ENCODE measurements around the gene PALB2. TPM values are rescaled to one million over a fixed set of nuclear protein-coding genes. Genes with fewer than 3 reads are reported as not detected.
A peak's percentile ranks its signal among the peaks of the same experiment; 100 is the strongest.
"Not testable (repeated sequence)": the region's sequence is repeated elsewhere in the genome, so short reads cannot be mapped to it uniquely, and the experiment has no call there.

PALB2 gene
- total RNA-seq, 1 donor from 2014 or later = 9.5 TPM

DNA sequence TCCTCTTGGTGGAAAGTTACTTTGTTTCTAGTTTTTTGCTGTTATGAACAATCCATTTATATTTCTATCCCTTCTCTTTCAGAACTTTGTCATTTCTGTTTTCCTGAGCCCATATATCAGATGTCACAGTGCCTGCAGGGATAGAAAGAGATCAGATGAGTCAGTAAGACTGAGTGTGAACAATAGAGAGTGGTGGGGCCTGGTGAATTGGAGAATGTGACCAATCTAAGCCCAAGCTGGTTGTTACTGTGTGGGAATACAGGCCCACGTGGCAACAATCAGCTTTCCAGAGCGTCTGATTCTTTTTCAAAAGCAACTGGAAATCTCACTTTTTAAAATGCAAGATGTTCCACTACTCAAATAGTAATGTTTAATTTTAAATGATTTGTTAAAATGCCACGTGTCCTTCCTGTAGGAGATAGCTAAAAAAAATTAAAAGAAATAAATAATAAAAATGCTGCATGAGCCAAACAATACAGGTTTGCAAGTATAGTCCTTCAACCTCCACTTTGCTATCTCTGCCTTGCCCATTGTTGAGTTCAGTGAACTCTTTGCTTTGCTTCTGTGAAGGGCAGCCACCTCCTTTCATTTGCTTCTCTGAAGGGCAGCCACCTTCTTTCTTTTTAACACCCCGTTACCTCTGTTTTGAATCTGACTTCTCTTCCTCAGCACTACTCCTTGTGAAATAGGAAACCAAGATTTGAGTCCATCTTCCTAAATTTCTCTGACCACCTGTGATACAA, 9.7 kb upstream of the PALB2 start:
- no peak for DNase-seq (ENCODE audit: extremely low read depth, low read depth, low spot score)

DNA sequence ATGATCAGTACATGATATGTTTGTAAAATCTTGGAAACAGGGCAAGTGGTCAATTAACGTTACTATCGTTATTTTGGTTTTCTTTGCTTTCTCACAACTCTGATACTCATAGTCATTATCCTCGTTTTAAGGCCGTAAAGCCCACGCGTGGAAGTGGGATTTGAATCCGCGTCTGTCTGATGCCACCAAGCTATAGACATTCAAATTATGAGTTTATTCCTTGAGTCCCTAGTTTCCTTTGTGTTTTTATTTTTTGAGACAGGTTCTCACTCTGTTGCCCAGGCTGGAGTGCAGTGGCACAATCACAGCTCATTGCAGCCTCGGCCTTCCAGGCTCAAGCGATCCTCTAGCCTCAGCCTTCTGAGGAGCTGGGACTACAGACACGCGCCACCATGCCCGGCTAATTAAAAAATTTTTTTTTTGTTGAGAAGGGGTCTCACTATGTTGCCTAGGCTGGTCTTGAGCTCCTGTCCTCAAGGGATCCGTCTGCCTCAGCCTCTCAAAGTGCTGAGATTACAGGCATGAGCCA, 1.2 kb upstream of the PALB2 start:
- no peak for DNase-seq (ENCODE audit: extremely low read depth, low read depth, low spot score)

DNA sequence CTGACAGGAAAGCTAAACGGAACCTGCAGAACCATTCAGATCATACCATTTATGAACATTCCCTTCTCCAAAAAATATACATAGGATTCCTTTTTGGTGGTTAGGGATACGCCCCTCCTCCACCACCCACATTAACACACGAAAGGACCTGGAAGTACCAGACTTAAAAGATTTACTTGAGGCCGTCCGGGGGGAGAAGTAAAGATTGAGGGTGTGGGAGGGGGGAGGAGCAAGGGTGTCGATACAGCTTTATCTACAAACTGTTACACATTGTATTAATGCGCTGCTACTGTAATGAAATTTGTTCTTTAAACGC, 537 bp downstream of the PALB2 start:
- DNase-seq (ENCODE audit: extremely low read depth, low read depth, low spot score) = no peak

DNA sequence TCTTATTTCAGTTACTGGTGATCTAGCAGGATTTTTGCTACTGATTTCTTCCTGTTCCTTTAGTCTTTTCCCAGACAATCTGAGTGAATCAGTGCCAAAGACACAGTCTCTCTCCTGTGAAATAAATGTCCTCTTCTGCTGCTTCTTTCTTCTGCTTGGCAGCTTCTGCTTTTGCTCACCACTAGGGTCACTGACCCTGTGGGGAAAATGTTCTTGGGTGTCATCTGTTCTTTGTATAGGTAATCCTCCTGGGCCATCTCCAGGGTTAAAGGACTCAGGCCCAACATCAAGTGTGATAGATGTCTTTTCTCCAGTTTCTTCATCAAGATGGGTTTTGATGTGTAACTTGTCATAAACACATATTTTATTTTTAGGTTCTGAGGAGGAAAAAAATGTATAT, 5.2 kb downstream of the PALB2 start:
- no peak for DNase-seq (ENCODE audit: extremely low read depth, low read depth, low spot score)

DNA sequence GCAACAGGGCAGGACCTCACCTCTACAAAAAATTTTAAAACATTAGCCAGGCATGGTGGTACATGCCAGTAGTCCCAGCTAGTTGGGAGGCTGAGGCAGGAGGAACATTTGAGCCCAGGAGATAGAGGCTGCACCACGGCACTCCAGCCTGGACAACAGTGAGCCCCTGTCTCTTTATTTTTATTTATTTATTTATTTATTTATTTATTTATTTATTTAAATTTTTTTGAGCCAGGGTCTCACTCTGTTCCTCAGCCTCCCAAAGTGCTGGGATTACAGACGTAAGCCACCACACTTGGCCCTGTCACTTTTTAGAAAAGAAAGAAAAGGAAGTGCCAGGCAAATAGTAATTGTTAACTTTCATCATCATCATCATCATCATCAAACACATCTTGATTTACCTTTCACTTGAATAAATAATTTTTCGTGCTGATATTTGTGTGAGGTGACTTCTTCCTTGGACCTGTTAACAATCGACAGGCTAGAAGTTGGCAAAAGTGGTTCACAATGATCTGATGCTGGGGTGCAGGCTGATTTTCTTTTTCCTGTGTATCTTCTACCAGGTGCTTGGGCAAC, 6.6 kb downstream of the PALB2 start:
- no peak for DNase-seq (ENCODE audit: extremely low read depth, low read depth, low spot score)

DNA sequence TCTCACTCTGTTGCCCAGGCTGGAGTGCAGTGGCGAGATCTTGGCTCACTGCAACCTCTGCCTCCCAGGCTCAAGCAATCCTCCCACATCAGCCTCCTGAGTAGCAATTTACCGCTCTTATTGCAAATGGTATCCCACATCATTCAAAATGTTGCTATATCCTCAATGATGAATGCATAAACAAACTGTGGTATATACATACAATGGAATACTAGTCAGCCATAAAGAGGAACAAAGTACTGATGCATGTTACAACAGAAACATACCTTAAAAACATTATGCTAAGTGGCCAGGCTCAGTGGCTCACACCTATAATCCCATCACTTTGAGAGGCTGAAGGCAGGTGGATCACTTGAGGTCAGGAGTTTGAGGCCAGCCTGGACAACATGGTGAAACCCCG, 9.2 kb downstream of the PALB2 start:
- DNase-seq (ENCODE audit: extremely low read depth, low read depth, low spot score) = not testable (repeated sequence)

DNA sequence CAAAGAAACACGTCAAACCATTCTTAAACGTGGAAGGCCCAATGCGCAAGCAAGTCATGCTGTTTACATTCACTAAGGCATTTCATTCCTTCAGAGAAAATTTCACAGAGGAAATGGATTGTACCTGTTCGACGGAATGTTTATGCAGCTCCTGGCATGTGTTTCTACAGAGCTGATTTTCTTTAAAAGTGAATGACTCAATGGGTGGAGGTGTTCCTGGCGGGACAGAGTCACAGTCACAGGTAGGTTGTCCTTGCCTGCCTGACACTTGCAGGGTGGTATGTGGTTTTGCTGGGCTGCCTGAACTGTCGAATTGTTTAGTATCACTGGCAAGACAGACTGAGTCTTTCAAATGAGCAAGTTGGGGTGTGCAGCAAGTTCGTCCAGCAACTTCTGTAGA, 11.6 kb downstream of the PALB2 start:
- no peak for DNase-seq (ENCODE audit: extremely low read depth, low read depth, low spot score)

DNA sequence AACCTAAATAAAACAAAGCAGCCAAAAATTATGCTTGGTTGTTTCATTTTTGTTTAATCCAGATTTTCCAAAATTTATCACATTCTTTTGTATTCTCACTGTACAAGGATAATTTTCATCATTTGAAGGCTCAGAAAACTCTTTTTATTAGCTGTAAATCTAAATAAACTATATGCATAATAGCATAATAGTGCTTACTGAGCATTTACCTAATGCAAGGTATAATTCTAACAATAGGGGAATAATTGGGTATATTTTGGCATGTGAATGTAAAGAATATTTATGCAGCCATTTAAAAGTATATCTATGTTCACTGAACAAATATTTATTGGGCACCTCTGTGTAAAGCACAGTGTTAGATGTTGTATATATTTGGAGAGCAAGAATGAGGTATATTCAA, 17.0 kb downstream of the PALB2 start:
- DNase-seq (ENCODE audit: extremely low read depth, low read depth, low spot score) = no peak

DNA sequence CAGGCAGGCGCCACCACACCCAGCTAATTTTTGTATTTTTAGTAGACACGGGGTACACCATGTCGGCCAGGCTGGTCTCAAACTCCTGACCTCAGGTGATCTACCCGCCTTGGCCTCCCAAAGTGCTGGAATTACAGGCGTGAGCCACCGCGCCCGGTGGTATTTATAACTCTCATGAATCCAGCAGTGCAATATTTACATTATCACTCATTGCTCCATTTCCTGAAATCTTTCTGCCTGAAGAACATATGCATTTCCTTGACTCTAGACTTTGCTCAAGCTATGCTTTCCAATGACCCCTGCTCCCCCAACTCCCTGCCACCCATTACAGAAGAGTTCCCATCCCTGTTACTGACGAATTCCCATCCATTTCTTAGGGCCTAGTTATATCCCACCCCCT, 25.3 kb downstream of the PALB2 start:
- no peak for DNase-seq (ENCODE audit: extremely low read depth, low read depth, low spot score)

DNA sequence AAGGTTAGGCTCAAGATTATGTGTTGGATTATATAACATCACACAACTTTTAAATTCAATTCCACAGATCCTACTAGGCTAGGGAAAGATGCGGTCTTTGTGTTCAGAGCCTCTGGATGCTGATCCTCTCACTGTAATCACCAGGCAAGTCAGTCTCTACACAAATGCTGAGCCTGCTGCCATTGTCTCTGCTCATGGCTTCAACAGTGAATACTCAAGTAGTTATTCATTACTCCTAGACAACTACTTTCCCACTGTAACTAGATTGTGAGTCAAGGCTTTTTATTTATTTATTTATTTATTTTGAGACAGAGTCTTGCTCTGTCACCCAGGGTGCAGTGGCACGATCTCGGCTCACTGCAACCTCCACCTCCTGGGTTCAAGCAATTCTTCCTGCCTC, 29.2 kb downstream of the PALB2 start:
- DNase-seq (ENCODE audit: extremely low read depth, low read depth, low spot score) = no peak

DNA sequence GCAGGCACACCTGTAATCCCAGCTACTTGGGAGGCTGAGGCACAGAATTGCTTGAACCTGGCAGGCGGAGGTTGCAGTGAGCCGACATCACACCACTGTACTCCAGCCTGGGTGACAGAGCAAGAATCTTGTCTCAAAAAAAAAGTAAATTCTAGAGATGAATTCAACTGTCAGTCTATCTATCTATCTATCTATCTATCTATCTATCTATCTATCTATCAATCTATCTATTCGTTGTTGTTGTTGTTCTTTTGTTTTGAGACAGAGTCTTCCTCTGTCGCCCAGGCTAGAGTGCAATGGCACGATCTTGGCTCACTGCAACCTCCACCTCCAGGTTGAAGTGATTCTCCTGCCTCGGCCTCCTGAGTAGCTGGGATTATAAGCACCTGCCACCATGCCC, 30.2 kb downstream of the PALB2 start:
- DNase-seq (ENCODE audit: extremely low read depth, low read depth, low spot score) = not testable (repeated sequence)

DNA sequence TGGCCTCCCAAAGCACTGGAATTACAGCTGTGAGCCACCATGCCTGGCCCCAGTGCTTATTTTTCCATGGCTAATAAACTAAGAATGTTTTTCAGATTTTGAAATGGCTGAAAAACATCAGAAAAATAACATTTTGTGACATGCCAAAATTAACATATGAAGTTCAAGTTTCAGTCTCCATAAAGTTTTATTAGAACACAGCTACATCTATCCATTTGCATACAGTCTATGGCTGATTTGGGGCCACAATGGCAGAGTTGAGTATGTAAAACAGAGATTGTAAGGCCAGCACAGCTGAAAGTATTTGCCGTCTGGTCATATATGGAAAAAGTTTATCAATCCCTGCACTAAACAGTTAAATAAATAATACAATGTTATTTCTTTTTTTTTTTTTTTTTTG, 31.2 kb downstream of the PALB2 start:
- DNase-seq (ENCODE audit: extremely low read depth, low read depth, low spot score) = no peak

DNA sequence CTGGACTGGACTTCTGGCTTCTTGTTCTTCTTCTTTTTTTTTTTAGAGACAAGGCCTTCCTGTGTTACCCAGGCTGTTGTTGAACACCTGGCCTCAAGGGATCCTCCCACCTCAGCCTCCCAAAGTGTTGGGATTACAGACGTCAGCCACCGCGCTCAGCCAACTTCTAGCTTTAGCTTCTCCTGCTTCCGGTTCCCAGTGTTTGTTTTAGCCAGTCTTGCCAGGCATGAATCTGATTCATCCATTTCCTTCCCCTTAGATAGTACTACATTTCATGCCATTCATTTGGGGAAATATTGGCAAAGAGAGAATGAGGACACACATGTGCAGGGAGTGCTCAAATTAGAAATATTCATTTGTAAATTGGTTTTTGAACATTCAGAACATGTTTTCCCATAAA, 32.9 kb downstream of the PALB2 start:
- DNase-seq (ENCODE audit: extremely low read depth, low read depth, low spot score) = peak; percentile 77

DNA sequence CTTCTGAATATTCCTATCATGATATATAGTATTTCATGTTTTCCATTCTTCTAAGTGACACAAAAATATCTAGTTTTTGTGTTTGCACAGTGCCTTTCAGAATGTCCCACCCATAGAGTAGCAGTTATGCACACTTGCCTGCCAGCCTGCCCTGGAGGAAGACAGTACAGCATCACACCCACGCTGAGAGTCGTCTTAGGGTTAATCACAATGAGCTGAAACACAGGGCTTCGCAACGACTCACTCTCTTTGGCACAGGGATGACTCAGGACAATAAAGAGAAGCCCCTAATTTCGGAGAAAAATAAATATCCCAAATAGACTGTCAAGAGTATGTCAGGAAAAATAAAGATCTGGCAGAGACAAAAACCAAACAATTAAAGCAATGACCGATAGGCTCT, 33.4 kb downstream of the PALB2 start:
- DNase-seq (ENCODE audit: extremely low read depth, low read depth, low spot score) = no peak

DNA sequence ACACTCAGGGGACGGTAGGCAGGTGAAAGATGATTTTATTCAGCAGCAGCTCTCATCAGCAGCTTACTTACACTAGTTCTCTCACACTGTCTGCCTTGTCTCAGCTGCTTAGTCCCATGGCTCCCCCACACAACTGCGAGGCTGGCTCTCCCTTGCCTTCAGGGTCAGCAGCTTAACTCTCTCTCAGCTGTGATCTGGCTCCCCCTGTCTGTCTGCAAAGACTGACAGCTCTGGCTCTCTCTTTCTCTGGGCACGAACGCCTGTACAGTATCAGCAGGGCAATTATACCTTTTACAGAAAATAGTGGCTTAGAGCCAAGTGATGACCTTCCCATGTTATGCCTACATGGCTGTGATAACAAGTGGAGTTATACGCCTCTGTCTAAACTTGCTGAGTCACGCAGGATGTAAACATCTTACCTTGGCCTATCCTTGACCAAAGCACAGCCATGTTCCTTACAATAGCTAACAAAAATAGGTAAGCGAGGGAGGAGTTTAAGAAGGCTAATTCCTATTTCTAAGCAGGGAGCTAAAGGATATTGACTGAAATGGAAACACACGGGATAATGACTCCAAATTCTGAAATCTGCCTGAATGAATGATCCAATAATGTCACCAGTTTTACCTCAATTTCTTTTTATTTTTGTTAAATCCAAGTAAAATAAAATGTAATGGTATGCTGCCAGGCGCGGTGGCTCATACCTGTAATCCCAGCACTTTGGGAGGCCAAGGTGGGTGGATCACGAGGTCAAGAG, 43.9 kb downstream of the PALB2 start:
- DNase-seq (ENCODE audit: extremely low read depth, low read depth, low spot score) = no peak

DNA sequence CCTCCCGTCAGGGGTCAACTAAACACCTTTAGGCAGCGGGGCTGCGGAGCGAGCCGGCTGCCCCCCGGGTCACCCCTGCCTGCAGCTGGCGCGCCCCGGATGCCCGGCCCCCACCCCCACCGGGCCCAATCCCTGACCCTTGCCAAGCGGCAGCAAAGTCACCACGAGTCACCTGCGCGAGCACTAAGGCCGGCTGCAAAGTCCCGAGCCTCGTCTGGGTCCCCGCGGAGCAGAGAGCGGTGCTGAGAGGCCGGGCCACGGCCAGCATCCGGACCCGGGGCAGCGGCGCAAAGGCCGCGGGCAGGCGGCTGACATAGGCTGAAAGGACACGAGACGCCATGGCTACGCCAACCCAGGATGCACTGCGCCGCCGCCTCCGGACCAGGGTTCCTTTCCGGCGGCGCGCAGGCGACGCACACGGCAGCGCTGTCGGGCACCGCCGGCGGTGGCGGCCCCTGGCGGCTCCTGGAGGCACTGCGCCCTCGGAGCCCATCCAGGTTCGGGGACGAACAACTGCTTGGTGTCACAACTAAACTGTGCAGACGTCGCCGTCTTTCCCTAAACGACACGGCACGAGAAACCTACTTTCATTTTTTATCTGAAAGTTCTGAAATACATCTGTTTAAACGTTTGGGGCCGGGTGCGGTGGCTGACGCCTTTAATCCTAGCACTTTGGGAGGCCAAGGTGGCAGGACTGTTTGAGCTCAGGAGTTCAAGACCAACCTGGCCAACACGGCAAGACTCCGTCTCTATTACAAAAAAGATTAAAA, 45.0 kb downstream of the PALB2 start, which contains the start of gene NDUFAB1:
Gene NDUFAB1, minus strand, starts transcription at position 366 of the 770 bp plus-strand sequence. Its CDS starts 26 bp downstream, at position 340.
- DNase-seq (ENCODE audit: extremely low read depth, low read depth, low spot score) = no peak

DNA sequence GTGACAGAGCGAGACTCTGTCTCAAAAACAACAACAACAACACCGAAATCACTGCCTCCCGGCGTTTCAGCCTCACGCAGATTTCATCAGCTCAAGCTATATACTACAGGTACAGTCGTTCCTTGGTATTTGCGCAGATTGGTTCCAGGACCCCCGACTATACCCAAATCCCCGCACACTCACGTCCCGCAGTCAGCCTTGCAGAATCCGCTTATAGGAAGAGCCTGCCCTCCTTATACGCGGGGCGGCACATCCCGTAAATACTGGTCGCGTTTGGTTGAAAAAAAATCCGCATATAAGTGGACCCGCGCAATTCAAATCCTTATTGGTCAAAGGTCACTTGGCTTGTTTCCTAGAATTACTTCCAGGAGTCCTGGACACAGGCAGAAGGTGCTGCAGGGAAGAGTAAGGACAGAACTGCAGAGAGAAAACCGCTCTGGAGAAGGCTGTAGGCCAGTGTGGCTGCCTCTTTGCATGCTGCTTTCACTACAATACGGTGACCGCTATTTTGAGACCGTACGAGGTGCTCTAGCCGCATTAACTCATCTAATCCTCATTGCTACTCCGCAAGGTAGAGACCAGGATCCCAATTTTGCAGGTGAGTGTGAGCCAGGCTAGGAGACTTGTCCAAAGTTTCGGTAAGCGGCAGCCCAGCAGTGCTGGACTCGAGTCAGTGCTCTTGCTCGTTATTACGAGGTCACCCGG, 45.7 kb downstream of the PALB2 start:
- DNase-seq (ENCODE audit: extremely low read depth, low read depth, low spot score) = no peak

DNA sequence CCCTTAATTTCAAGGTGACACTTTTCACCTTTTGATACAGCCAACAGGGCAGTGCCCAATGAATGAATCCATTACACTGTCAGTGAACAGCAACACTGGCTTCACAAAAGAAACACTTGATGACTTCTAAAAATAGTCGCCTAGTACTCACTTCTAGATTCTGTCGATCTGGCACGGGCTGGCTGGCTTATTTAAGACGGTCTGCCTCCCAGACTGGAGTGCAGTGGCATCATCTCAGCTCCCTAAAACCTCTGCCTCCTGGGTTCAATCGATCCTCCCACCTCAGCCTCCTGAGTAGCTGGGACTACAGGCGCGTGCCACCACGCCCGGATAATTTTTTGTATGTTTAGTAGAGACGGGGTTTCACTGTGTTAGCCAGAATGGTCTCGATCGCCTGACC, 46.9 kb downstream of the PALB2 start:
- DNase-seq (ENCODE audit: extremely low read depth, low read depth, low spot score) = no peak

DNA sequence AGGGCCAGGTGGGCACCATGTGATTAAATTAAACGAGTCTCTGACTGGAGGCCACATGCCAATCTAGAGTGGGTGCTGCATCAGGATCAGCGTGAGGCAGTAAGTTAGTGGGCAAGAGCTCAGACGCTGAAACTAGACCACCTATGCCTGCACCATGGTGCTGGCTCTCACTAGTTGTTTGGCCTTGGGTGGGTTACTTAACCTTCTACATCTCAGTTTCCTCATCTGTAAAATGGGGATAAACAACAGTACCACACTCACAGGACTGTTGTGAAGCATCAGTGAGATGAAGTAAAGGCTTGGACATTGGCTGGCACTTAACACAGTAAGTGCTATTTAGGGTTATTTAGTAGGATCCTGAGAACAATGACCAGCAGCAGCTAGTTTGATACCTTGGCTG, 50.9 kb downstream of the PALB2 start:
- no peak for DNase-seq (ENCODE audit: extremely low read depth, low read depth, low spot score)

DNA sequence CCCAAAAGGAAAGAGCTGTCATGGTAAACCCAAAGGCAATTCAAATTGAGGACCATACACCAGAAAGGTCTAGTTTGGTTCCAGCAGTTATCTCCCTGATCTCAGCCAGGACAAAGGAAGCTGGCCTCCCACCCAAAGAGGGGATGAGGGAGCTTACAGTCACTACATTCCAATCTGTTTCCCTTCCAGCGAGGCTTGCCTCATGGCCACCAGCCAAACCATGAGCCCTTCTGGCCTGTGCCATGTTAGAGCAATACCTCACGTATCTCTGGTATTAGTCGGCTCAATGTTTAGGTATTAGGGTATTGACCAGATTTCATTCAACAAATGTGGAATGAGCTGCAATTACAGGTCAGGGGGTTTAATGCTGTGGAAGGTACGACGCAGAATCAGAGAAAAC, 53.4 kb downstream of the PALB2 start:
- no peak for DNase-seq (ENCODE audit: extremely low read depth, low read depth, low spot score)
